ENCODE data around the gene USP22.

USP22 gene

GRCh38 chr17:21018894-21019293 lies 23.9 kb downstream of the USP22 start:
- H3K4me3 ChIP-seq (ENCODE audit: low read length): no peak overlapping the region
- no peak for DNase-seq (ENCODE audit: low read depth)

GRCh38 chr17:21017861-21018260 lies 24.9 kb downstream of the USP22 start:
- no peak for TF ChIP-seq CTCF (conservative IDR thresholded peaks at IDR 0.05; ENCODE audit: low read depth, low read length)
- no peak for DNase-seq (ENCODE audit: low read depth)
- no peak overlapping the region for H3K4me3 ChIP-seq (ENCODE audit: low read length)

More at GRCh38 chr17:21018894-21019293, 23.9 kb downstream of the USP22 start:
- TF ChIP-seq CTCF (conservative IDR thresholded peaks at IDR 0.05; ENCODE audit: low read depth, low read length): no peak

- no peak for TF ChIP-seq CTCF (conservative IDR thresholded peaks at IDR 0.05; ENCODE audit: low read depth, low read length)
- H3K4me3 ChIP-seq (ENCODE audit: low read length): no peak overlapping the region
- no peak for DNase-seq (ENCODE audit: low read depth)
Measured at GRCh38 chr17:21017256-21017655, 25.6 kb downstream of the USP22 start.

- no peak for DNase-seq (ENCODE audit: low read depth)
- no peak for TF ChIP-seq CTCF (conservative IDR thresholded peaks at IDR 0.05; ENCODE audit: low read depth, low read length)
- no peak overlapping the region for H3K4me3 ChIP-seq (ENCODE audit: low read length)
Measured at GRCh38 chr17:21016826-21017225, 26.0 kb downstream of the USP22 start.

GRCh38 chr17:21015564-21015963 lies 27.2 kb downstream of the USP22 start:
- no peak overlapping the region for H3K4me3 ChIP-seq (ENCODE audit: low read length)
- no peak for TF ChIP-seq CTCF (conservative IDR thresholded peaks at IDR 0.05; ENCODE audit: low read depth, low read length)
- DNase-seq (ENCODE audit: low read depth): no peak

GRCh38 chr17:21014498-21014897 lies 28.3 kb downstream of the USP22 start:
- no peak overlapping the region for H3K4me3 ChIP-seq (ENCODE audit: low read length)
- no peak for TF ChIP-seq CTCF (conservative IDR thresholded peaks at IDR 0.05; ENCODE audit: low read depth, low read length)
- no peak for DNase-seq (ENCODE audit: low read depth)

GRCh38 chr17:21013983-21014382 lies 28.8 kb downstream of the USP22 start:
- DNase-seq (ENCODE audit: low read depth): no peak
- no peak for TF ChIP-seq CTCF (conservative IDR thresholded peaks at IDR 0.05; ENCODE audit: low read depth, low read length)

More at GRCh38 chr17:21013983-21014382, 28.8 kb downstream of the USP22 start:
- H3K4me3 ChIP-seq (ENCODE audit: low read length): no peak overlapping the region
